SU-DHL-6 (cell line): ENCODE results near the gene ANKK1.

Source experiments
- H2AFZ ChIP-seq: fragments of 200-600 bp; sonication (generic); 2 replicates; pipeline ENCODE4 v1.6.1; 2014; ENCODE audit warnings: low read depth, mild to moderate bottlenecking, moderate library complexity, mixed read lengths, antibody characterized with exemption, low read length; ENCODE audit not compliant: severe bottlenecking
- H3F3A ChIP-seq: fragments of 200-600 bp; shearing (Covaris generic); 2 replicates; pipeline ENCODE4 v1.6.0; 2016; ENCODE audit warnings: antibody characterized with exemption, mild to moderate bottlenecking; ENCODE audit not compliant: insufficient read depth
- H3K27ac ChIP-seq: fragments of 200-600 bp; sonication (generic); 2 replicates; pipeline ENCODE4 v1.5.1; 2016; ENCODE audit warnings: low read depth, mild to moderate bottlenecking, low read length, moderate library complexity, mixed read lengths
- H3K27me3 ChIP-seq: fragments of 200-600 bp; sonication (generic), shearing (Covaris generic); 2 replicates; pipeline ENCODE4 v1.6.0; 2014; ENCODE audit warnings: mild to moderate bottlenecking, low read length
- H3K36me3 ChIP-seq: fragments of 200-600 bp; sonication (generic); 2 replicates; pipeline ENCODE4 v1.6.1; 2014; ENCODE audit warnings: mild to moderate bottlenecking, low read length, mixed read lengths
- H3K4me2 ChIP-seq: fragments of 300-600, 200-600 bp; shearing (Covaris generic), sonication (generic); 2 replicates; pipeline ENCODE4 v1.6.0; 2014; ENCODE audit warnings: low read length, low read depth, mild to moderate bottlenecking; ENCODE audit not compliant: poor library complexity, severe bottlenecking
- H3K4me3 ChIP-seq: fragments of 200-600 bp; sonication (generic); 2 replicates; pipeline ENCODE4 v1.5.1; 2014; ENCODE audit warnings: antibody characterized with exemption, low read length, mild to moderate bottlenecking, mixed read lengths; ENCODE audit not compliant: insufficient read depth, poor library complexity, severe bottlenecking
- H3K79me2 ChIP-seq: fragments of 200-600 bp; sonication (generic); 2 replicates; pipeline ENCODE4 v1.6.1; 2014; ENCODE audit warnings: mild to moderate bottlenecking, low read length, moderate library complexity; ENCODE audit not compliant: insufficient read depth
- H3K9ac ChIP-seq: fragments of 200-600 bp; sonication (generic); 2 replicates; pipeline ENCODE4 v1.7.0; 2014; ENCODE audit warnings: mild to moderate bottlenecking, low read length
- H3K9me2 ChIP-seq: fragments of 200-600 bp; sonication (generic); replicated peaks from 2 replicates; pipeline ENCODE4 v1.6.1; 2014; ENCODE audit warnings: low read length; ENCODE audit not compliant: insufficient read depth
- H3K9me3 ChIP-seq: fragments of 200-600 bp; sonication (generic); 2 replicates; pipeline ENCODE4 v1.6.1; 2014; ENCODE audit warnings: low read length, mixed read lengths; ENCODE audit not compliant: insufficient read depth
- H4K20me1 ChIP-seq: fragments of 200-600 bp; sonication (generic); 2 replicates; pipeline ENCODE4 v1.6.1; 2014; ENCODE audit warnings: low read depth, mild to moderate bottlenecking, antibody characterized with exemption, low read length, moderate library complexity, mixed read lengths
- EZH2phosphoT487 ChIP-seq: fragments of 200-600 bp; sonication (generic), shearing (Covaris generic); conservative IDR thresholded peaks from 2 replicates; pipeline ENCODE4 v1.6.1; 2018; ENCODE audit warnings: mild to moderate bottlenecking, antibody characterized with exemption, low read length, moderate library complexity, mixed read lengths
- TF ChIP-seq, protein P1 (sequence below): fragments of 200-600 bp; sonication (generic); IDR thresholded peaks from one replicate; pipeline ENCODE4 v1.5.1; 2017; ENCODE audit warnings: antibody characterized with exemption, mild to moderate bottlenecking, low read length, moderate library complexity; ENCODE audit not compliant: insufficient read depth, poor library complexity, severe bottlenecking

The ANKK1 gene, protein sequence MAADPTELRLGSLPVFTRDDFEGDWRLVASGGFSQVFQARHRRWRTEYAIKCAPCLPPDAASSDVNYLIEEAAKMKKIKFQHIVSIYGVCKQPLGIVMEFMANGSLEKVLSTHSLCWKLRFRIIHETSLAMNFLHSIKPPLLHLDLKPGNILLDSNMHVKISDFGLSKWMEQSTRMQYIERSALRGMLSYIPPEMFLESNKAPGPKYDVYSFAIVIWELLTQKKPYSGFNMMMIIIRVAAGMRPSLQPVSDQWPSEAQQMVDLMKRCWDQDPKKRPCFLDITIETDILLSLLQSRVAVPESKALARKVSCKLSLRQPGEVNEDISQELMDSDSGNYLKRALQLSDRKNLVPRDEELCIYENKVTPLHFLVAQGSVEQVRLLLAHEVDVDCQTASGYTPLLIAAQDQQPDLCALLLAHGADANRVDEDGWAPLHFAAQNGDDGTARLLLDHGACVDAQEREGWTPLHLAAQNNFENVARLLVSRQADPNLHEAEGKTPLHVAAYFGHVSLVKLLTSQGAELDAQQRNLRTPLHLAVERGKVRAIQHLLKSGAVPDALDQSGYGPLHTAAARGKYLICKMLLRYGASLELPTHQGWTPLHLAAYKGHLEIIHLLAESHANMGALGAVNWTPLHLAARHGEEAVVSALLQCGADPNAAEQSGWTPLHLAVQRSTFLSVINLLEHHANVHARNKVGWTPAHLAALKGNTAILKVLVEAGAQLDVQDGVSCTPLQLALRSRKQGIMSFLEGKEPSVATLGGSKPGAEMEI

DNA sequence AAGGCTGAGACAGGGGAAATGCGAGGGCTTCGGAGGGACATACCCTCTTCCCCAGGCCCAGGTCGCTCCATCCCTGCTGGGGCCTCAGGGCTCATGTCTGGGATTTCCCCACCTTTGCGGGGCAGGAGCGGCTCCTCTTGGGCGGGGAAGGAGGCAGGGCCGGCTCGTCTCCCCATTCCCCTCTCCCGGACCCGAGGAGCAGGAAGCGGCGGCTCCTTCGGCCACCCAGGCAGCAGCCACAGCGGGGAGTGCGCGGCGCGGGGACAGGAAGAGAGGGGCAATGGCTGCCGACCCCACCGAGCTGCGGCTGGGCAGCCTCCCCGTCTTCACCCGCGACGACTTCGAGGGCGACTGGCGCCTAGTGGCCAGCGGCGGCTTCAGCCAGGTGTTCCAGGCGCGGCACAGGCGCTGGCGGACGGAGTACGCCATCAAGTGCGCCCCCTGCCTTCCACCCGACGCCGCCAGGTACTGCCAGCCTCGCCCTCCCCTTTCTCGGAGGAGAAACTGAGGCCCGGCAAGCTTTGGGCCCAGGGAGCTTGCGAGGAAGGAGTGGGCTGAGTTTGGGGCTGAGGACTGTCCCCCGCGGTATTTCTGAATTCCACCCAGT is at the start of gene ANKK1:
TSS of gene ANKK1 (plus strand) at position 175 of the 607 bp plus-strand sequence. CDS start at position 281, 106 bp downstream.
- H4K20me1 ChIP-seq: no peaks in the 10 kb centered on the region
- H3K9ac ChIP-seq: no peak within 1 kb of the TSS
- no peaks in the 10 kb centered on the region for H3K9me2 ChIP-seq
- H3K27me3 ChIP-seq: no peaks in the 10 kb centered on the region
- H3F3A ChIP-seq: no peaks in the 10 kb centered on the region
- H3K27ac ChIP-seq: no peak within 1 kb of the TSS
- no peaks in the 10 kb centered on the region for H3K36me3 ChIP-seq
- no peaks in the 10 kb centered on the region for H3K9me3 ChIP-seq
- no peak within 1 kb of the TSS for H3K4me3 ChIP-seq
- H3K79me2 ChIP-seq: no peaks in the 10 kb centered on the region
- H2AFZ ChIP-seq: no peak within 1 kb of the TSS
- no peak within 1 kb of the TSS for H3K4me2 ChIP-seq
- TF ChIP-seq, protein P1, sequence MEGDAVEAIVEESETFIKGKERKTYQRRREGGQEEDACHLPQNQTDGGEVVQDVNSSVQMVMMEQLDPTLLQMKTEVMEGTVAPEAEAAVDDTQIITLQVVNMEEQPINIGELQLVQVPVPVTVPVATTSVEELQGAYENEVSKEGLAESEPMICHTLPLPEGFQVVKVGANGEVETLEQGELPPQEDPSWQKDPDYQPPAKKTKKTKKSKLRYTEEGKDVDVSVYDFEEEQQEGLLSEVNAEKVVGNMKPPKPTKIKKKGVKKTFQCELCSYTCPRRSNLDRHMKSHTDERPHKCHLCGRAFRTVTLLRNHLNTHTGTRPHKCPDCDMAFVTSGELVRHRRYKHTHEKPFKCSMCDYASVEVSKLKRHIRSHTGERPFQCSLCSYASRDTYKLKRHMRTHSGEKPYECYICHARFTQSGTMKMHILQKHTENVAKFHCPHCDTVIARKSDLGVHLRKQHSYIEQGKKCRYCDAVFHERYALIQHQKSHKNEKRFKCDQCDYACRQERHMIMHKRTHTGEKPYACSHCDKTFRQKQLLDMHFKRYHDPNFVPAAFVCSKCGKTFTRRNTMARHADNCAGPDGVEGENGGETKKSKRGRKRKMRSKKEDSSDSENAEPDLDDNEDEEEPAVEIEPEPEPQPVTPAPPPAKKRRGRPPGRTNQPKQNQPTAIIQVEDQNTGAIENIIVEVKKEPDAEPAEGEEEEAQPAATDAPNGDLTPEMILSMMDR: no peak
- no peak for TF ChIP-seq EZH2phosphoT487

DNA sequence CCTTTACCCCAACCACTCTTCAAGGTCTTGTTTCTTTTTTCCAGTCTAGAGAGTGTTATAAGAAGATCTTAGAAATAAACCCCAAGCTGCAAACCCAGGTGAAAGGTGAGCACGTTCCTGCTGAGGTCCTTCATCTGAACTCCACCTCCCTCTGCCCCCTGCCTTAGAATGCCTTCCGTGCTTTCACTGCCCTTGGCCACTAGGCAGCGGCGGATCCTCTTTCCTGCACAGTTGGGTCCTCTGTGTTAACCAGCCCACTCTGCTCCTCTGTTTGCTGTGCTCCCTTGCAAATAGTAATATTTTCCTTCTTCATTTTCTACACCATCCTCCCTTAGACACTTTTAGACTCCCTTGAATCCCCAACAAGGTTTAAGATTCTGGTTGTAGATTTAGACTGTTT is 48.8 kb upstream of the ANKK1 start:
- Histone ChIP-seq H3F3A (no peaks in the 10 kb centered on the region), H3K9me3 (no peaks in the 10 kb centered on the region), H3K4me3 (no peak overlapping the region), H3K9me2 (no peaks in the 10 kb centered on the region), H3K27me3 (no peaks in the 10 kb centered on the region), H3K36me3 (no peaks in the 10 kb centered on the region; the same call in 1 of the 2 replicates), H2AFZ (no peak overlapping the region), H3K79me2 (no peaks in the 10 kb centered on the region), H3K9ac (no peak overlapping the region), H4K20me1 (no peaks in the 10 kb centered on the region), H3K4me2 (no peak overlapping the region), H3K27ac (no peak overlapping the region)
- TF ChIP-seq, protein P1: no peak
- no peak for TF ChIP-seq EZH2phosphoT487

DNA sequence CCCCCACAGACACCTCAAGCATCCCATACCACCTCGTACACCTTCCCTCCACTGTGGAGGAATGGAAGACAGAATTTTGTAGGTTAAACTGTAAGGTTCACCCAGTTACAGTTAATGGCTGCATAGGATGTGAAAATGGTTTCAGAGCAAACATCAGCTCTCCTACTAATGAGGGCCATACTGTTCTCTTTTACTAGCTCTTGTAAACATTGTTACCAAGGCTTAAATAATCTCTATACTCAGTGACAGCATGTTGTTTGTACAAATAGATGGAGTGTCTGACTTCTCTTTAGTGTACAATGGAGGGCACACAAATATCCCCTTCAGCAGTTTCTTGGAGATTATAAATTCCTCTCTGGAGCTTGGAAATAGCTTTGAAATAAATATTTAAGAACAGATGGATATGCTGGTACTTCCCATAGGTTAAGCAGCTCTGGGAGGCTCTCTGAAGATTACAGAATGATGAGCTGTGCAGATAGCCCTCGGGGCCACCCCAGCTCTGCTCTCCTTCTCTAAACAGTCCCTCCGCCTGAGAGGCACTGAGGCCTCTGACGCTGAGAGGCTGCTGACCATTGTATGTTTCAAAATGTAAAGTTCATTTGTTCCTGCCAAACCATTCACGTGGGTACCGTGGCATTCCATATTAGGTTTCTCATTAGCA is 47.5 kb upstream of the ANKK1 start:
- H3K9ac ChIP-seq: no peak overlapping the region
- H3K9me2 ChIP-seq: no peaks in the 10 kb centered on the region
- H3K27me3 ChIP-seq: no peaks in the 10 kb centered on the region
- H2AFZ ChIP-seq: no peak overlapping the region
- no peaks in the 10 kb centered on the region for H3K9me3 ChIP-seq
- no peaks in the 10 kb centered on the region; the same call in 1 of the 2 replicates for H3K36me3 ChIP-seq
- H3K27ac ChIP-seq: no peak overlapping the region
- no peaks in the 10 kb centered on the region for H4K20me1 ChIP-seq
- H3K4me2 ChIP-seq: no peak overlapping the region
- H3F3A ChIP-seq: no peaks in the 10 kb centered on the region
- no peaks in the 10 kb centered on the region for H3K79me2 ChIP-seq
- TF ChIP-seq, protein P1: no peak
- no peak for TF ChIP-seq EZH2phosphoT487
- H3K4me3 ChIP-seq: no peak overlapping the region
